ENCODE results near the gene NOL7. TPM values are rescaled to one million over a fixed set of nuclear protein-coding genes. Genes with fewer than 3 reads are reported as not detected.

Gene NOL7
- polyA plus RNA-seq (2013, experiment 1 of 4): 54.5 TPM
- 59.2 TPM for polyA plus RNA-seq (2013, experiment 2 of 4)
- polyA plus RNA-seq (2013, experiment 3 of 4): 61.3 TPM
- polyA plus RNA-seq (2013, experiment 4 of 4): 63.8 TPM

- H3K9me3 ChIP-seq (ENCODE audit: control insufficient read depth, low read length): no peaks in the 10 kb centered on the region
- peaks cover 18% of the 10 kb centered on the region for H3K36me3 ChIP-seq (ENCODE audit: control insufficient read depth, insufficient read depth, low read length)
- H3K27ac ChIP-seq (ENCODE audit: insufficient read depth, low read depth, low read length, poor library complexity, severe bottlenecking): peak within 1 kb of the TSS; percentile 67
- H3K27me3 ChIP-seq (ENCODE audit: control insufficient read depth, insufficient read depth, low read length, poor library complexity, severe bottlenecking): no peaks in the 10 kb centered on the region
- peaks cover 13% of the 10 kb centered on the region for H3K4me1 ChIP-seq (ENCODE audit: control insufficient read depth, insufficient read depth, low read length)
- H3K4me3 ChIP-seq (ENCODE audit: insufficient read depth, low read depth, low read length): peak within 1 kb of the TSS; percentile 58
- 0% methylated on average over 85 of the region's 85 CpGs for WGBS, 2 experiments
Observed at GRCh38 chr6:13614926-13615791, at the start of gene NOL7. Gene NOL7, plus strand, starts transcription at chr6:13615335. Its CDS starts 24 bp downstream, at chr6:13615359.

GRCh38 chr6:13565921-13566320, 49.2 kb upstream of the NOL7 start:
- H3K27ac ChIP-seq (ENCODE audit: insufficient read depth, low read depth, low read length, poor library complexity, severe bottlenecking): no peak overlapping the region
- WGBS, 2 experiments: 84 to 88% methylated on average over 3 to 4 of the region's 4 CpGs
- H3K27me3 ChIP-seq (ENCODE audit: control insufficient read depth, insufficient read depth, low read length, poor library complexity, severe bottlenecking): no peaks in the 10 kb centered on the region
- H3K4me1 ChIP-seq (ENCODE audit: control insufficient read depth, insufficient read depth, low read length): peaks cover 6% of the 10 kb centered on the region
- H3K4me3 ChIP-seq (ENCODE audit: insufficient read depth, low read depth, low read length): no peak overlapping the region
- H3K9me3 ChIP-seq (ENCODE audit: control insufficient read depth, low read length): no peaks in the 10 kb centered on the region
- no peaks in the 10 kb centered on the region for H3K36me3 ChIP-seq (ENCODE audit: control insufficient read depth, insufficient read depth, low read length)

- WGBS, 2 experiments: 92 to 93% methylated on average over 3 of the region's 3 CpGs
- Histone ChIP-seq H3K4me1 (ENCODE audit: control insufficient read depth, insufficient read depth, low read length) (peaks cover 6% of the 10 kb centered on the region), H3K36me3 (ENCODE audit: control insufficient read depth, insufficient read depth, low read length) (no peaks in the 10 kb centered on the region)
Observed at GRCh38 chr6:13566500-13566899, 48.6 kb upstream of the NOL7 start.

DNA sequence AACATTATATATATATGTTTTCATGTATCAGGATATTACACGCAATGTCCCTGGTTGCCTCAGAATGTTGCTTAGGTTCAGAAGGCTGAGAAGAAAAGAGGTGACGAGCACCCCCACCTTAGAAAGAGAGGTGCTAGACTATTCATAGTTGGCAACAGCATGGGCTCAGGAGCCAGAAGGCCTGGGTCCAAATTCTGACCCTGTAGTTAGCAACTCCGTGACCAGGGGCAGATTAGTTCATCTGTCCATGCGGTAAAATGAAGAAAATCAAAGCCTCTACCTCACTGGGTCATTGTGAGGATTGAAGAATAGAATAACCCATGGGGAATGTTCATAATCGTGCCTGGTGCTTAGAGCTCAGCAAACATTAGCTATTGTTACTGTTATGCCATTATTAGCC, 46.2 kb upstream of the NOL7 start:
- no peak overlapping the region for H3K4me3 ChIP-seq (ENCODE audit: insufficient read depth, low read depth, low read length)
- H3K27me3 ChIP-seq (ENCODE audit: control insufficient read depth, insufficient read depth, low read length, poor library complexity, severe bottlenecking): no peaks in the 10 kb centered on the region
- H3K9me3 ChIP-seq (ENCODE audit: control insufficient read depth, low read length): no peaks in the 10 kb centered on the region
- no peak overlapping the region for H3K27ac ChIP-seq (ENCODE audit: insufficient read depth, low read depth, low read length, poor library complexity, severe bottlenecking)
- peaks cover 7% of the 10 kb centered on the region for H3K4me1 ChIP-seq (ENCODE audit: control insufficient read depth, insufficient read depth, low read length)
- no peaks in the 10 kb centered on the region for H3K36me3 ChIP-seq (ENCODE audit: control insufficient read depth, insufficient read depth, low read length)
- 92 to 97% methylated on average over 5 of the region's 5 CpGs for WGBS, 2 experiments

More at GRCh38 chr6:13566500-13566899, 48.6 kb upstream of the NOL7 start:
- H3K27me3 ChIP-seq (ENCODE audit: control insufficient read depth, insufficient read depth, low read length, poor library complexity, severe bottlenecking): no peaks in the 10 kb centered on the region
- no peak overlapping the region for H3K27ac ChIP-seq (ENCODE audit: insufficient read depth, low read depth, low read length, poor library complexity, severe bottlenecking)
- no peaks in the 10 kb centered on the region for H3K9me3 ChIP-seq (ENCODE audit: control insufficient read depth, low read length)
- no peak overlapping the region for H3K4me3 ChIP-seq (ENCODE audit: insufficient read depth, low read depth, low read length)

GRCh38 chr6:13572240-13572639, 42.9 kb upstream of the NOL7 start:
- WGBS, 2 experiments: 93 to 94% methylated on average over 7 of the region's 7 CpGs
- H3K4me3 ChIP-seq (ENCODE audit: insufficient read depth, low read depth, low read length): no peak overlapping the region
- H3K9me3 ChIP-seq (ENCODE audit: control insufficient read depth, low read length): no peaks in the 10 kb centered on the region

GRCh38 chr6:13572951-13573654, 42.0 kb upstream of the NOL7 start:
- WGBS, 2 experiments: 92% methylated on average over 16 of the region's 16 CpGs
- no peaks in the 10 kb centered on the region for H3K27me3 ChIP-seq (ENCODE audit: control insufficient read depth, insufficient read depth, low read length, poor library complexity, severe bottlenecking)
- H3K4me3 ChIP-seq (ENCODE audit: insufficient read depth, low read depth, low read length): peak overlapping the region; percentile 68
- H3K36me3 ChIP-seq (ENCODE audit: control insufficient read depth, insufficient read depth, low read length): no peaks in the 10 kb centered on the region
- H3K9me3 ChIP-seq (ENCODE audit: control insufficient read depth, low read length): no peaks in the 10 kb centered on the region
- H3K4me1 ChIP-seq (ENCODE audit: control insufficient read depth, insufficient read depth, low read length): peaks cover 7% of the 10 kb centered on the region
- H3K27ac ChIP-seq (ENCODE audit: insufficient read depth, low read depth, low read length, poor library complexity, severe bottlenecking): no peak overlapping the region

More at GRCh38 chr6:13572240-13572639, 42.9 kb upstream of the NOL7 start:
- Histone ChIP-seq H3K4me1 (ENCODE audit: control insufficient read depth, insufficient read depth, low read length) (peaks cover 7% of the 10 kb centered on the region), H3K27ac (ENCODE audit: insufficient read depth, low read depth, low read length, poor library complexity, severe bottlenecking) (no peak overlapping the region), H3K36me3 (ENCODE audit: control insufficient read depth, insufficient read depth, low read length) (no peaks in the 10 kb centered on the region), H3K27me3 (ENCODE audit: control insufficient read depth, insufficient read depth, low read length, poor library complexity, severe bottlenecking) (no peaks in the 10 kb centered on the region)

GRCh38 chr6:13573669-13574110, 41.4 kb upstream of the NOL7 start:
- Histone ChIP-seq H3K4me3 (ENCODE audit: insufficient read depth, low read depth, low read length) (peak overlapping the region; percentile 68), H3K36me3 (ENCODE audit: control insufficient read depth, insufficient read depth, low read length) (no peaks in the 10 kb centered on the region), H3K27ac (ENCODE audit: insufficient read depth, low read depth, low read length, poor library complexity, severe bottlenecking) (peak overlapping the region; percentile 18), H3K27me3 (ENCODE audit: control insufficient read depth, insufficient read depth, low read length, poor library complexity, severe bottlenecking) (no peaks in the 10 kb centered on the region), H3K4me1 (ENCODE audit: control insufficient read depth, insufficient read depth, low read length) (peaks cover 7% of the 10 kb centered on the region), H3K9me3 (ENCODE audit: control insufficient read depth, low read length) (no peaks in the 10 kb centered on the region)
- 18% methylated on average over 14 of the region's 14 CpGs for WGBS, 2 experiments

- Histone ChIP-seq H3K4me1 (ENCODE audit: control insufficient read depth, insufficient read depth, low read length) (peaks cover 7% of the 10 kb centered on the region), H3K36me3 (ENCODE audit: control insufficient read depth, insufficient read depth, low read length) (no peaks in the 10 kb centered on the region), H3K4me3 (ENCODE audit: insufficient read depth, low read depth, low read length) (peak overlapping the region; percentile 68), H3K9me3 (ENCODE audit: control insufficient read depth, low read length) (no peaks in the 10 kb centered on the region), H3K27me3 (ENCODE audit: control insufficient read depth, insufficient read depth, low read length, poor library complexity, severe bottlenecking) (no peaks in the 10 kb centered on the region), H3K27ac (ENCODE audit: insufficient read depth, low read depth, low read length, poor library complexity, severe bottlenecking) (peak overlapping the region; percentile 90)
- 0 to 1% methylated on average over 46 of the region's 46 CpGs for WGBS, 2 experiments
Observed at GRCh38 chr6:13574149-13574570, 41.0 kb upstream of the NOL7 start.

DNA sequence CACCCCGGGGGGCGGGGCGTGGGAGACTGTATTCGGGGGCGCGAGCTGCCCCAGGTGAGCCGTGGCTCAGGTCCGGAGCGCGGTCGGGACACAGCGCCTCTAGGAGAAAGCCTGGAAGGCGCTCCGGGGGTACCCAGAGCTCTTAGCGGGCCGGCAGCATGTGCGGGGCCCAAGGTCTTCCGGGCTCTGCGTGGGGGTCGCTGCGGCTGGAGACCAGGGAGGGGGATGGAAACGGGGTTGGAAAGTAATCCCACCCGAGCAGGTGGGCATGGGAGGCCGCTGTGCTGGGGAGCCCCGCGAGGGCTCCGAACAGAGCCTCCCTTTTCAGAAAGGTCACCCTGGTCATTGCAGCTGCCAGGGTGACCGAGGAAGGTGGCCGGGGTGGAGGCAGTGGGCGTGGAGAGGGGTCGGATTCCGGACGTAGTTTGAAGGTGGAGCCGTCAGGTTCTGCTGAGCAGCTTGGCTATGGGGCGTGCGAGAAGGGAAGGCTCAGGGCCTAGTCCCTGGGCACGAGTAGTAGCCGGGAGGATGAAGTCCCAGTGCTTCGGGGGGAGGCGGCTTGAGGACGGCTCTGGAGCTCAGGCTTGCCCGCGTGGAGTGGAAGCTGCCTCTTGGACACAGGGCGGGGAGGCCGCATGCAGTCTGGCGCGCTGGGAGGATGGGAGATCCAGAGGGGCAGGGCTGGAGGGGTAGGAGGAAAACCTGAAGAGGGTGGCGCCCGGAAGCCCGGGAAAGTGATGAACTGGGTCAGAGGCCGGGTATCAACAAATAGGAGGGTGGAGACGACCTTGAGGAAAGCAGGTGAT, 40.4 kb upstream of the NOL7 start, which contains the start of gene SIRT5:
TSS of gene SIRT5 (plus strand) at position 31 of the 806 bp plus-strand sequence. CDS start 9,510 bp downstream, outside the sequence.
- Histone ChIP-seq H3K27ac (ENCODE audit: insufficient read depth, low read depth, low read length, poor library complexity, severe bottlenecking) (peak within 1 kb of the TSS; percentile 90), H3K27me3 (ENCODE audit: control insufficient read depth, insufficient read depth, low read length, poor library complexity, severe bottlenecking) (no peaks in the 10 kb centered on the region), H3K9me3 (ENCODE audit: control insufficient read depth, low read length) (no peaks in the 10 kb centered on the region), H3K36me3 (ENCODE audit: control insufficient read depth, insufficient read depth, low read length) (no peaks in the 10 kb centered on the region), H3K4me1 (ENCODE audit: control insufficient read depth, insufficient read depth, low read length) (peaks cover 7% of the 10 kb centered on the region), H3K4me3 (ENCODE audit: insufficient read depth, low read depth, low read length) (peak within 1 kb of the TSS; percentile 68)
- 1% methylated on average over 52 of the region's 52 CpGs for WGBS, 2 experiments
